Ascending aorta (tissue), 2 donors: ENCODE data around the gene CALML3. TPM values are rescaled to one million over a fixed set of nuclear protein-coding genes. Genes with fewer than 3 reads are reported as not detected.

Experiments used
- DNase-seq, 2 donors: peaks; one replicate each; pipeline ENCODE4 v3.0.0-alpha.2; 2019; ENCODE audit warnings: low spot score in 2 of 2
- H3K27ac ChIP-seq, 2 donors: fragments of 200-600 bp; sonication (generic); one replicate each; pipeline ENCODE4 v1.5.1; 2016 to 2017; ENCODE audit warnings: mild to moderate bottlenecking in 1 of 2
- H3K27me3 ChIP-seq: fragments of 200-600 bp; sonication (generic); one replicate; pipeline ENCODE4 v1.5.1; 2017
- H3K36me3 ChIP-seq, 2 donors: fragments of 200-600 bp; sonication (generic); one replicate each; pipeline ENCODE4 v1.5.1; 2016
- H3K4me1 ChIP-seq, 2 donors: fragments of 200-600 bp; sonication (generic); one replicate each; pipeline ENCODE4 v1.5.1; 2016 to 2017; ENCODE audit warnings: mild to moderate bottlenecking in 1 of 2
- H3K4me3 ChIP-seq, 2 donors: fragments of 200-600 bp; sonication (generic); one replicate each; pipeline ENCODE4 v1.5.1; 2016 to 2017; ENCODE audit warnings: mild to moderate bottlenecking in 1 of 2
- H3K9me3 ChIP-seq, 2 donors: fragments of 200-600 bp; sonication (generic); one replicate each; pipeline ENCODE4 v1.5.1; 2016
- CTCF ChIP-seq, 3 experiments: fragments of 200-600 bp in 2 of 3; fragments of 450-650 bp in 1 of 3; sonication (generic) in 2 of 3; IDR thresholded peaks; one replicate each; pipeline ENCODE4 v1.5.1; 2016 to 2019; ENCODE audit warnings: antibody characterized with exemption in 3 of 3, mild to moderate bottlenecking in 1 of 3, moderate library complexity in 1 of 3
- intact Hi-C: fragments of 100-400 bp; cut with DNase I; formaldehyde crosslinking; loops from one replicate; pipeline ENCODE4 v1.15.1; 2023
- total RNA-seq: library from RNA; depleted of rRNA; stranded (reverse); fragments of >200 nt; gene quantifications from one replicate; pipeline ENCODE4 v1.1.0, GENCODE V29; 2016

Gene CALML3
- total RNA-seq, 1 donor from 2014 or later: not detected

GRCh38 chr10:5490698-5491464 is 33.9 kb upstream of the CALML3 start:
- TF ChIP-seq CTCF (IDR thresholded peaks at IDR 0.05): no peak
- intact Hi-C loops: no loop called here
- no peak for DNase-seq
- Histone ChIP-seq H3K27me3 (no peaks in the 10 kb centered on the region), H3K36me3 (no peaks in the 10 kb centered on the region), H3K9me3 (peaks cover 0 to 5% of the 10 kb centered on the region in 2 donors), H3K27ac (no peak overlapping the region), H3K4me3 (no peak overlapping the region), H3K4me1 (no peaks in the 10 kb centered on the region)

- no peak for TF ChIP-seq CTCF (IDR thresholded peaks at IDR 0.05)
- H3K4me3 ChIP-seq: no peak overlapping the region
- intact Hi-C loops: no loop called here
- no peaks in the 10 kb centered on the region for H3K27me3 ChIP-seq
- H3K9me3 ChIP-seq: peaks cover 0 to 5% of the 10 kb centered on the region in 2 donors
- no peak overlapping the region for H3K27ac ChIP-seq
- H3K4me1 ChIP-seq: no peaks in the 10 kb centered on the region
- no peaks in the 10 kb centered on the region for H3K36me3 ChIP-seq
- DNase-seq: no peak
Measured at GRCh38 chr10:5491477-5491876, 33.3 kb upstream of the CALML3 start.

- no peaks in the 10 kb centered on the region for H3K27me3 ChIP-seq
- H3K36me3 ChIP-seq: no peaks in the 10 kb centered on the region
- DNase-seq: no peak
- no peak overlapping the region for H3K4me3 ChIP-seq
- no peaks in the 10 kb centered on the region for H3K4me1 ChIP-seq
- intact Hi-C loops: no loop called here
- peaks cover 0 to 5% of the 10 kb centered on the region in 2 donors for H3K9me3 ChIP-seq
- no peak overlapping the region for H3K27ac ChIP-seq
- no peak for TF ChIP-seq CTCF (IDR thresholded peaks at IDR 0.05)
Measured at GRCh38 chr10:5492322-5492855, 32.4 kb upstream of the CALML3 start.

- H3K27me3 ChIP-seq: no peaks in the 10 kb centered on the region
- intact Hi-C loops: no loop called here
- no peaks in the 10 kb centered on the region for H3K4me1 ChIP-seq
- H3K9me3 ChIP-seq: peaks cover 0 to 5% of the 10 kb centered on the region in 2 donors
- no peak overlapping the region for H3K4me3 ChIP-seq
- no peak for DNase-seq
- H3K27ac ChIP-seq: no peak overlapping the region
- no peak for TF ChIP-seq CTCF (IDR thresholded peaks at IDR 0.05)
- H3K36me3 ChIP-seq: no peaks in the 10 kb centered on the region
Measured at GRCh38 chr10:5492929-5493576, 31.7 kb upstream of the CALML3 start.

GRCh38 chr10:5493691-5494090 is 31.1 kb upstream of the CALML3 start:
- intact Hi-C loops: no loop called here
- Histone ChIP-seq H3K4me3 (no peak overlapping the region), H3K4me1 (no peaks in the 10 kb centered on the region), H3K9me3 (peaks cover 0 to 5% of the 10 kb centered on the region in 2 donors), H3K27me3 (no peaks in the 10 kb centered on the region), H3K27ac (no peak overlapping the region), H3K36me3 (no peaks in the 10 kb centered on the region)
- no peak for TF ChIP-seq CTCF (IDR thresholded peaks at IDR 0.05)
- DNase-seq: no peak
